KMS-11 (cell line): ENCODE results near the gene FECH.

Experiments
- H2AFZ ChIP-seq: fragments of 200-600 bp; sonication (generic); 2 replicates; pipeline ENCODE4 v1.6.1; 2016; ENCODE audit warnings: antibody characterized with exemption, mixed run types, low read depth
- H3K27ac ChIP-seq: fragments of 200-600 bp; sonication (generic); 2 replicates; pipeline ENCODE4 v1.6.1; 2016; ENCODE audit warnings: mild to moderate bottlenecking, mixed run types
- H3K27me3 ChIP-seq: fragments of 200-600 bp; sonication (generic); 2 replicates; pipeline ENCODE4 v1.6.1; 2017; ENCODE audit warnings: mild to moderate bottlenecking, low read depth, mixed run types, moderate library complexity; ENCODE audit not compliant: insufficient read depth
- H3K36me3 ChIP-seq: fragments of 200-600 bp; sonication (generic); 2 replicates; pipeline ENCODE4 v1.6.1; 2017; ENCODE audit warnings: mild to moderate bottlenecking, mixed run types; ENCODE audit not compliant: insufficient read depth
- H3K4me1 ChIP-seq: fragments of 200-600 bp; sonication (generic); 2 replicates; pipeline ENCODE4 v1.6.1; 2016; ENCODE audit warnings: mild to moderate bottlenecking, low read depth, mixed run types; ENCODE audit not compliant: poor library complexity, severe bottlenecking
- H3K4me2 ChIP-seq: fragments of 200-600 bp; sonication (generic); 2 replicates; pipeline ENCODE4 v1.7.0; 2016; ENCODE audit warnings: mild to moderate bottlenecking, mixed run types
- H3K4me3 ChIP-seq: fragments of 200-600 bp; sonication (generic); IDR thresholded peaks from 2 replicates; pipeline ENCODE4 v1.6.1; 2017; ENCODE audit warnings: low read depth, low read length, mixed read lengths; ENCODE audit not compliant: insufficient read depth
- H3K79me2 ChIP-seq: fragments of 200-600 bp; sonication (generic); 2 replicates; pipeline ENCODE4 v1.6.1; 2016; ENCODE audit warnings: low read depth, mixed run types; ENCODE audit not compliant: insufficient read depth
- H3K9ac ChIP-seq: fragments of 200-600 bp; sonication (generic); 2 replicates; pipeline ENCODE4 v1.6.1; 2016; ENCODE audit warnings: mild to moderate bottlenecking, mixed run types
- H4K20me1 ChIP-seq: fragments of 200-600 bp; sonication (generic); 2 replicates; pipeline ENCODE4 v1.6.1; 2016; ENCODE audit warnings: mild to moderate bottlenecking, mixed run types; ENCODE audit not compliant: insufficient read depth
- TF ChIP-seq, protein P1 (sequence below): fragments of 200-600 bp; sonication (generic); conservative IDR thresholded peaks from 2 replicates; pipeline ENCODE4 v1.6.1; 2017; ENCODE audit warnings: low read depth, mild to moderate bottlenecking, antibody characterized with exemption, low read length, moderate library complexity, mixed read lengths

The FECH gene

DNA sequence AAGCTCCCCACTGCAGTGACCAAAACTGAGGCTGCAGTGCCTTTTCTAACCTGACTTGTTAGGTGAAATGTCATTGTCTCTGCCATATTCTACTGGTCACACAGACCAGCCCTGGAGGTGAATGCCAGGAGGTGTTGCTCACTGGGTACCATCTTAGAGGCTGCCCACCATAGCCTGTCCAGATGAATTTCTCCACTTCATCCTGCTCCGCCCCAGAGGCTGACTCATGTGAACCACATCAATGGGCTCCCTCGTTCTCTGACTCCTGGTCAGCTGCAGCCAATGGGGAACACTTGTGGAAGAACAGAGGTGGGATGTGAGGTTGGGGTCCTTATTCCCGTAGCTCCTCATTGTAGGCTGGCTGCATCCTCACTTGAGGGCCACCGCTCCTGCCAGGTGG, 38.5 kb upstream of the FECH start:
- Histone ChIP-seq H4K20me1 (no peaks in the 10 kb centered on the region), H3K4me1 (peaks cover 22% of the 10 kb centered on the region), H3K36me3 (no peaks in the 10 kb centered on the region), H3K4me2 (no peak overlapping the region), H3K79me2 (peaks cover 17% of the 10 kb centered on the region), H3K9ac (no peak overlapping the region), H3K4me3 (no peak overlapping the region), H2AFZ (no peak overlapping the region), H3K27ac (no peak overlapping the region), H3K27me3 (no peaks in the 10 kb centered on the region)
- TF ChIP-seq, protein P1, sequence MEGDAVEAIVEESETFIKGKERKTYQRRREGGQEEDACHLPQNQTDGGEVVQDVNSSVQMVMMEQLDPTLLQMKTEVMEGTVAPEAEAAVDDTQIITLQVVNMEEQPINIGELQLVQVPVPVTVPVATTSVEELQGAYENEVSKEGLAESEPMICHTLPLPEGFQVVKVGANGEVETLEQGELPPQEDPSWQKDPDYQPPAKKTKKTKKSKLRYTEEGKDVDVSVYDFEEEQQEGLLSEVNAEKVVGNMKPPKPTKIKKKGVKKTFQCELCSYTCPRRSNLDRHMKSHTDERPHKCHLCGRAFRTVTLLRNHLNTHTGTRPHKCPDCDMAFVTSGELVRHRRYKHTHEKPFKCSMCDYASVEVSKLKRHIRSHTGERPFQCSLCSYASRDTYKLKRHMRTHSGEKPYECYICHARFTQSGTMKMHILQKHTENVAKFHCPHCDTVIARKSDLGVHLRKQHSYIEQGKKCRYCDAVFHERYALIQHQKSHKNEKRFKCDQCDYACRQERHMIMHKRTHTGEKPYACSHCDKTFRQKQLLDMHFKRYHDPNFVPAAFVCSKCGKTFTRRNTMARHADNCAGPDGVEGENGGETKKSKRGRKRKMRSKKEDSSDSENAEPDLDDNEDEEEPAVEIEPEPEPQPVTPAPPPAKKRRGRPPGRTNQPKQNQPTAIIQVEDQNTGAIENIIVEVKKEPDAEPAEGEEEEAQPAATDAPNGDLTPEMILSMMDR = no peak

DNA sequence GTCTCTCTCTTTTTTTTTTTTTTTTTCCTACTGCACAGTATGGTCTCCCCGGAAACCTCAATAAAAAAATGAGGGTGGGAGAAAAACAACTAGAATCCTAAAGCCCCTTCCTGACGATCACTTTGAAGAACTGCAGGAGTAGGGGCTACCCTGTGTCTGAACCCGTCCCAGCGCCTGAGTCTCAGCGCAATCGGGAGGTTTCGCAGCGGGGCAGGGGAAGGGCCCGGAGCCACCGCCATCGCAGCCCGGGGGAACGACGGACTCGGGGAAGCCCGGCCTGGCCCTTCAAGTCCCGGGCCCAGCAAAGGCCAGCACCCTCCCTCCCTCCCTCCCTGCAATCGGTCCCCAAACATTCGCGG, 34.7 kb upstream of the FECH start:
- peak overlapping the region; percentile 78 for H3K27ac ChIP-seq
- H3K4me1 ChIP-seq = peaks cover 16% of the 10 kb centered on the region
- H2AFZ ChIP-seq = peak overlapping the region; percentile 68
- peak overlapping the region; percentile 83 for H3K4me2 ChIP-seq
- no peak overlapping the region for H3K4me3 ChIP-seq
- H4K20me1 ChIP-seq = no peaks in the 10 kb centered on the region
- H3K36me3 ChIP-seq = no peaks in the 10 kb centered on the region; the same call in 1 of the 2 replicates
- peaks cover 53% of the 10 kb centered on the region for H3K79me2 ChIP-seq
- peak overlapping the region; percentile 88 for H3K9ac ChIP-seq
- TF ChIP-seq, protein P1 = no peak
- no peaks in the 10 kb centered on the region for H3K27me3 ChIP-seq

DNA sequence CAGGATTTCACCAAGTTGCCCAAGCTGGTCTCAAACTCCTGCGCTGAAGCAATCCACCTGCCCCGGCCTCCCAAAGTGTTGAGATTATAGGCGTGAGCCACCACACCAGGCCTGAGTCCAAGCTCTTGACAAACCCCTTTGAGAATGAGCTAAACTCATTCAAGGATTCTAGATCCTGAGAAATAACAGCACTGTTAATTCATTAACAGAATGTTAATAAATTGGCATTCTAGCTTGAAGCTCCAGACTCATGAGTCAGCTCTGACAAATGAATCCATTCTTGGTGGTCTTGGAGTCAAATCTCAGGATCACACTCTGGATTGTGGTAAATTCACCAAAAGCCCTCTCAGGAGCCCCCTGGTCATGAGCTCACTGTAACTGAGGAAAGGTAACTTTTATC, 33.4 kb upstream of the FECH start:
- Histone ChIP-seq H3K36me3 (peaks cover 4% of the 10 kb centered on the region; the same call in 1 of the 2 replicates), H3K9ac (no peak overlapping the region; the same call in 1 of the 2 replicates), H2AFZ (no peak overlapping the region), H3K27ac (no peak overlapping the region), H3K4me3 (no peak overlapping the region), H4K20me1 (no peaks in the 10 kb centered on the region), H3K4me1 (peaks cover 16% of the 10 kb centered on the region), H3K79me2 (peaks cover 59% of the 10 kb centered on the region), H3K4me2 (peak overlapping the region; percentile 83; the same call in 1 of the 2 replicates), H3K27me3 (no peaks in the 10 kb centered on the region)
- TF ChIP-seq, protein P1 = no peak

- Histone ChIP-seq H3K27me3 (no peaks in the 10 kb centered on the region), H3K36me3 (peaks cover 10% of the 10 kb centered on the region; the same call in 1 of the 2 replicates), H3K4me2 (no peak overlapping the region), H3K9ac (no peak overlapping the region), H3K4me3 (no peak overlapping the region), H3K27ac (no peak overlapping the region), H3K4me1 (peaks cover 16% of the 10 kb centered on the region), H3K79me2 (peaks cover 60% of the 10 kb centered on the region), H2AFZ (no peak overlapping the region), H4K20me1 (no peaks in the 10 kb centered on the region)
- TF ChIP-seq, protein P1 = no peak
These were observed 32.4 kb upstream of the FECH start for GRCh38 chr18:57618910-57619309.
